Measurements from ENCODE around the gene PPP1R12B. TPM values are rescaled to one million over a fixed set of nuclear protein-coding genes. Genes with fewer than 3 reads are reported as not detected.
"Not testable (repeated sequence)": the region's sequence is repeated elsewhere in the genome, so short reads cannot be mapped to it uniquely, and the experiment has no call there.

The PPP1R12B gene
- total RNA-seq, 2 donors from 2014 or later, result 71.0 to 104 TPM

GRCh38 chr1:202381867-202382266, 33.4 kb downstream of the PPP1R12B start:
- DNase-seq; intact Hi-C loops (cut with DNase I, micrococcal nuclease); ATAC-seq: not testable (repeated sequence)

GRCh38 chr1:202395831-202396230, 47.3 kb downstream of the PPP1R12B start:
- intact Hi-C loops (cut with DNase I, micrococcal nuclease); DNase-seq; ATAC-seq: not testable (repeated sequence)

- intact Hi-C loops (cut with DNase I, micrococcal nuclease), result no loop called here
- DNase-seq (no peak), ATAC-seq (no peak)
These were observed 48.8 kb downstream of the PPP1R12B start for GRCh38 chr1:202397256-202397655.

- DNase-seq; ATAC-seq; intact Hi-C loops (cut with DNase I, micrococcal nuclease): not testable (repeated sequence)
These were observed 49.9 kb downstream of the PPP1R12B start for GRCh38 chr1:202398439-202398838.

GRCh38 chr1:202401771-202402170, 53.3 kb downstream of the PPP1R12B start:
- ATAC-seq; DNase-seq; intact Hi-C loops (cut with DNase I, micrococcal nuclease): not testable (repeated sequence)

- intact Hi-C loops (cut with DNase I, micrococcal nuclease); ATAC-seq; DNase-seq: not testable (repeated sequence)
These were observed 54.9 kb downstream of the PPP1R12B start for GRCh38 chr1:202403381-202403780.

- DNase-seq (no peak), ATAC-seq (no peak)
- intact Hi-C loops (cut with DNase I, micrococcal nuclease), result no loop called here
These were observed 57.4 kb downstream of the PPP1R12B start for GRCh38 chr1:202405928-202406327.

- DNase-seq; ATAC-seq; intact Hi-C loops (cut with DNase I, micrococcal nuclease): not testable (repeated sequence)
These were observed 58.4 kb downstream of the PPP1R12B start for GRCh38 chr1:202406896-202407295.

- DNase-seq; intact Hi-C loops (cut with DNase I, micrococcal nuclease); ATAC-seq: not testable (repeated sequence)
These were observed 58.9 kb downstream of the PPP1R12B start for GRCh38 chr1:202407378-202407777.

GRCh38 chr1:202410251-202410650, 61.8 kb downstream of the PPP1R12B start:
- ATAC-seq; DNase-seq; intact Hi-C loops (cut with DNase I, micrococcal nuclease): not testable (repeated sequence)

GRCh38 chr1:202410854-202411357, 62.4 kb downstream of the PPP1R12B start:
- intact Hi-C loops (cut with DNase I, micrococcal nuclease); DNase-seq; ATAC-seq: not testable (repeated sequence)

- intact Hi-C loops (cut with DNase I, micrococcal nuclease), result no loop called here
- ATAC-seq (no peak), DNase-seq (no peak)
These were observed 62.9 kb downstream of the PPP1R12B start for GRCh38 chr1:202411422-202411821.

- ATAC-seq; intact Hi-C loops (cut with DNase I, micrococcal nuclease): not testable (repeated sequence)
These were observed 63.9 kb downstream of the PPP1R12B start for GRCh38 chr1:202412421-202412820.

GRCh38 chr1:202416641-202417040, 68.1 kb downstream of the PPP1R12B start:
- intact Hi-C loops (cut with DNase I, micrococcal nuclease), result no loop called here
- DNase-seq, result no peak
- ATAC-seq, result no peak

More at GRCh38 chr1:202412421-202412820, 63.9 kb downstream of the PPP1R12B start:
- not testable (repeated sequence) for DNase-seq

- DNase-seq; ATAC-seq; intact Hi-C loops (cut with DNase I, micrococcal nuclease): not testable (repeated sequence)
These were observed 68.6 kb downstream of the PPP1R12B start for GRCh38 chr1:202417141-202417540.

GRCh38 chr1:202417762-202418201, 69.3 kb downstream of the PPP1R12B start:
- ATAC-seq; DNase-seq; intact Hi-C loops (cut with DNase I, micrococcal nuclease): not testable (repeated sequence)

GRCh38 chr1:202419731-202420130, 71.2 kb downstream of the PPP1R12B start:
- intact Hi-C loops (cut with DNase I, micrococcal nuclease); ATAC-seq; DNase-seq: not testable (repeated sequence)

- ATAC-seq; intact Hi-C loops (cut with DNase I, micrococcal nuclease); DNase-seq: not testable (repeated sequence)
These were observed 72.1 kb downstream of the PPP1R12B start for GRCh38 chr1:202420422-202421094.

- ATAC-seq; DNase-seq; intact Hi-C loops (cut with DNase I, micrococcal nuclease): not testable (repeated sequence)
These were observed 74.2 kb downstream of the PPP1R12B start for GRCh38 chr1:202422709-202423108.

- DNase-seq; ATAC-seq; intact Hi-C loops (cut with DNase I, micrococcal nuclease): not testable (repeated sequence)
These were observed 75.8 kb downstream of the PPP1R12B start for GRCh38 chr1:202424260-202424659.
